Lung (tissue), 12 donors: Measurements from ENCODE around the gene PISD. TPM values are rescaled to one million over a fixed set of nuclear protein-coding genes. Genes with fewer than 3 reads are reported as not detected.

ENCODE experiments used
- ATAC-seq: fragments of 200-7000 bp; cut with Tn5 transposase; one replicate; pipeline ENCODE4 v1.9.1; 2020; ENCODE audit warnings: moderate number of reproducible peaks; ENCODE audit not compliant: insufficient read depth, low FRiP score
- DNase-seq, 3 donors: peaks; one replicate each; pipeline ENCODE4 v3.0.0-alpha.2; 2013 to 2017
- H3K27ac ChIP-seq, 2 donors: one replicate each; pipeline ENCODE4 v1.5.1; 2013; ENCODE audit warnings: mild to moderate bottlenecking in 2 of 2, moderate library complexity in 2 of 2, control low read depth in 1 of 2, inconsistent platforms in 1 of 2, low read depth in 1 of 2, low read length in 1 of 2
- H3K27me3 ChIP-seq, 3 donors: one replicate each; pipeline ENCODE4 v1.5.1; 2013; ENCODE audit warnings: low read length in 2 of 3; ENCODE audit not compliant: control insufficient read depth in 3 of 3, insufficient read depth in 3 of 3
- H3K36me3 ChIP-seq, 4 donors: one replicate each; pipeline ENCODE4 v1.5.1; 2013; ENCODE audit warnings: low read length in 4 of 4, mild to moderate bottlenecking in 1 of 4, moderate library complexity in 1 of 4; ENCODE audit not compliant: control insufficient read depth in 4 of 4, insufficient read depth in 4 of 4
- H3K4me1 ChIP-seq, 5 donors: one replicate each; pipeline ENCODE4 v1.5.1; 2013; ENCODE audit warnings: low read length in 5 of 5, mild to moderate bottlenecking in 2 of 5, moderate library complexity in 1 of 5; ENCODE audit not compliant: control insufficient read depth in 5 of 5, insufficient read depth in 5 of 5
- H3K4me3 ChIP-seq: one replicate; pipeline ENCODE4 v1.5.1; 2013; ENCODE audit warnings: mild to moderate bottlenecking, control low read depth, moderate library complexity
- H3K9ac ChIP-seq, 2 donors: one replicate each; pipeline ENCODE4 v1.5.1; 2013; ENCODE audit warnings: low read length in 2 of 2, control low read depth in 1 of 2; ENCODE audit not compliant: insufficient read depth in 1 of 2
- H3K9me3 ChIP-seq, 4 donors: one replicate each; pipeline ENCODE4 v1.5.1; 2013; ENCODE audit warnings: low read length in 3 of 4, mild to moderate bottlenecking in 1 of 4, moderate library complexity in 1 of 4; ENCODE audit not compliant: control insufficient read depth in 4 of 4, insufficient read depth in 3 of 4
- WGBS, 2 donors: extraction: QIAGEN DNeasy Blood & Tissue Kit; methylation state at CpG; one replicate each; pipeline ENCODE4 v1.1.7; 2013; 5-methylcytosine and 5-hydroxymethylcytosine counted together
- polyA plus RNA-seq, 2 donors: library from polyadenylated mRNA; stranded (reverse); fragments of 200-250 nt; gene quantifications; one replicate each; pipeline ENCODE4 v1.2.1, GENCODE V29; 2013
- total RNA-seq, 2 donors: library from RNA; depleted of rRNA in 1 of 2; stranded (reverse); fragments of >200 nt in 1 of 2; gene quantifications; one replicate each; pipeline ENCODE4 v1.2.1, GENCODE V29; 2014 to 2021
- TF ChIP-seq, protein P1 (sequence below): IDR thresholded peaks from 2 replicates; pipeline ENCODE4 v1.5.1; 2012; ENCODE audit warnings: mild to moderate bottlenecking; ENCODE audit errors: control extremely low read depth, extremely low read depth
- donor health status: control.
- donor health status: control.
- donor health status: Bipolar disorder and iron deficiency.
- donor health status: healthy.
- donor health status: DM: yes; HTN: yes; CAD: no.

PISD gene
- total and polyA plus RNA-seq, 4 donors: 25.7 to 94.6 (median 46.8) TPM

DNA sequence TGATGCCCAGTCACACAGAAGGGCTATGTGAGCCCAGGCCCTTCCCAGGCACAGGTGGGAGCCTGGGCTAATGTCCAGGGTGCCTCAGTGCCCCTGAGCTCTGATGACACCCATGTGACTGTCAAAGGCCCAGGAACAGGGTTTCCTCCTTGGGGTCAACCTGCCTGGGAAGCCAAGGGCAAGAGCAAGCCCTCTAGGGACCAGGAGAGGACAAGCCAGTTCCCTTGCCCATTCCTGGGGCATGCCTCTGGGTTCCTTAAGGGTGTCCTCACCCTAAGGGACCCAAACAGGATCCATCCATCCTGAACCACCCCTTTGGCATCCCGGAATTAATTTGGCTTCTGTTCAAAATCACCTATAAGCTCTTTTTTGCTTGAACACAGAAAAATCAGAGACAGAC is 39.0 kb downstream of the PISD start:
- DNase-seq (no peak), ATAC-seq (no peak)
- TF ChIP-seq, protein P1, sequence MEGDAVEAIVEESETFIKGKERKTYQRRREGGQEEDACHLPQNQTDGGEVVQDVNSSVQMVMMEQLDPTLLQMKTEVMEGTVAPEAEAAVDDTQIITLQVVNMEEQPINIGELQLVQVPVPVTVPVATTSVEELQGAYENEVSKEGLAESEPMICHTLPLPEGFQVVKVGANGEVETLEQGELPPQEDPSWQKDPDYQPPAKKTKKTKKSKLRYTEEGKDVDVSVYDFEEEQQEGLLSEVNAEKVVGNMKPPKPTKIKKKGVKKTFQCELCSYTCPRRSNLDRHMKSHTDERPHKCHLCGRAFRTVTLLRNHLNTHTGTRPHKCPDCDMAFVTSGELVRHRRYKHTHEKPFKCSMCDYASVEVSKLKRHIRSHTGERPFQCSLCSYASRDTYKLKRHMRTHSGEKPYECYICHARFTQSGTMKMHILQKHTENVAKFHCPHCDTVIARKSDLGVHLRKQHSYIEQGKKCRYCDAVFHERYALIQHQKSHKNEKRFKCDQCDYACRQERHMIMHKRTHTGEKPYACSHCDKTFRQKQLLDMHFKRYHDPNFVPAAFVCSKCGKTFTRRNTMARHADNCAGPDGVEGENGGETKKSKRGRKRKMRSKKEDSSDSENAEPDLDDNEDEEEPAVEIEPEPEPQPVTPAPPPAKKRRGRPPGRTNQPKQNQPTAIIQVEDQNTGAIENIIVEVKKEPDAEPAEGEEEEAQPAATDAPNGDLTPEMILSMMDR: no peak
- H3K36me3 ChIP-seq: peaks cover 0 to 61% (median 5%) of the 10 kb centered on the region in 4 donors
- H3K9ac ChIP-seq: no peak overlapping the region
- H3K9me3 ChIP-seq: no peaks in the 10 kb centered on the region
- 96% methylated on average over 1 of the region's 1 CpG for WGBS, 2 donors
- peaks cover 0 to 25% (median 4%) of the 10 kb centered on the region in 5 donors for H3K4me1 ChIP-seq
- no peak overlapping the region for H3K4me3 ChIP-seq
- no peak overlapping the region for H3K27ac ChIP-seq
- H3K27me3 ChIP-seq: no peaks in the 10 kb centered on the region

DNA sequence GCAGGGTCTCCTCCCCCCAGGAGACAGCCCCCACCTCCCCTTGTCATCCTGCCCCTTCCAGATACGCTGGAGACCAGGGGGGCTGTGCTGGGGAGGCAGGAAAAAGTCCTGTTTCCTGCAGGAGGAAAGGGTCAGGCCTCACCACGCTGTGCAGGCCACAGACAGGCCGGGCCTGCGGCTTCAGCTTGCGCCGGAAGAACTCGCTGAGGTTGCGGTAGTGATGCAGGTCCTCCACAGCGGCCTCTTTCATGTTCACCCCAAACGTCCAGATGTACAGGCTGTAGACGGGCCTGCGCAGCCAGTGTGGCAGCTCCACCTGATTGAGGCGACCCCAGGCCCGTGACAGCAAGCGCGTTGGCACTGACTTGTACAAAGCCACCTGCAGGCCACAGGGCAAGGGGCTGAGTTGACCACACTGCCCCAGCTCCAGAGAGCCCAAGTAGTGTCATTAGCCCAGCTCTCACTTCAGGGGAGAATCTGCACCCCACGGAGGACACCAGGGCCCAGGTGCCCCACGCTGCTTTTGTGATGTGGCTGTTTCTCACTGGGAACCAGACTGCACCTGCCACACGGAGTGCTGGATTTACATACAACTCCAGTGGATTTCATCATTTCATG is 40.4 kb downstream of the PISD start:
- no peak for ATAC-seq

DNA sequence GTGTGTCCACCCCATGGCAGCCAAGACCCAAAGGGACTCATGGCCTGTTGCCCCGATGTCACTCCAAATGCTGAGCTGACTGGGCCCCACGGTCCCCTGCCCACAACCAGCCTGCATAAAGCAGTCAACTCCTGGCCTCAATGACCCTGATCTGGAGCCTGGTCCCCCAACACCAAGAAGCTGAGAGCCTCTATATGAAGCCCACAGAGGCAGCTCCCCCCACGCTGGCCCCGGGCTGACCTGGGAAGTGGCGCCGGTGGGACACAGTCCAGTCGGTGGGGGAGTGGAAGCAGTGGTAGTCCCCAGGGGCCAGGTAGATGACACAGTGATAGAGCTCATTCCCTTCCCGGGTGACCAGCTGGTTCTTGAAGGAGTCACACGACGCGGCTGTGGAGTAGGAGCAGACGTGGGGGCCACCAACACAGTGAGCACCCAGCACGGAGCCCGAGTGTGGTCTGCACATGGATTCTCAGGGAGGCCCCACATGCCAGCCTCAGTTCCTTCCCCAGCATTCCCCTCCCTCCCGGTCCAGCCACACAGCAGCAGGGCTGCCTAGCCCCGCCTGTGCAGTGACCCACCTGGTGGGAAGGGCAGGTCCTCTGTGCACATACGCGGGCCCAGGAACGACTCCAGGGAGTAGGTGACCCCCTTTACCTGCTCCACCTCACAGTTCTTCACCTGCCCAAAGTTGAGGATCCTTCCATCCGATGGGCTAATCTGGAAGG is 41.1 kb downstream of the PISD start:
- no peaks in the 10 kb centered on the region for H3K9me3 ChIP-seq
- H3K4me3 ChIP-seq: no peak overlapping the region
- peaks cover 0 to 71% (median 6%) of the 10 kb centered on the region in 4 donors for H3K36me3 ChIP-seq
- no peak overlapping the region for H3K27ac ChIP-seq
- peaks cover 0 to 16% (median 1%) of the 10 kb centered on the region in 5 donors for H3K4me1 ChIP-seq
- no peak overlapping the region for H3K9ac ChIP-seq
- no peaks in the 10 kb centered on the region for H3K27me3 ChIP-seq
- 90 to 92% methylated on average over 20 of the region's 20 CpGs for WGBS, 2 donors
- TF ChIP-seq, protein P1: no peak
- ATAC-seq (no peak), DNase-seq (no peak)

More for the DNA sequence above, 40.4 kb downstream of the PISD start:
- TF ChIP-seq, protein P1: no peak
- no peak overlapping the region for H3K27ac ChIP-seq
- no peak for DNase-seq
- H3K27me3 ChIP-seq: no peaks in the 10 kb centered on the region
- H3K36me3 ChIP-seq: peaks cover 0 to 70% (median 6%) of the 10 kb centered on the region in 4 donors
- peaks cover 0 to 17% (median 4%) of the 10 kb centered on the region in 5 donors for H3K4me1 ChIP-seq
- no peak overlapping the region for H3K9ac ChIP-seq
- WGBS, 2 donors: 79 to 86% methylated on average over 19 of the region's 19 CpGs
- no peak overlapping the region for H3K4me3 ChIP-seq
- no peaks in the 10 kb centered on the region for H3K9me3 ChIP-seq
